Measurements from ENCODE around the gene CCNB1.
"Not testable (repeated sequence)": the region's sequence is repeated elsewhere in the genome, so short reads cannot be mapped to it uniquely, and the experiment has no call there.

Gene CCNB1

DNA sequence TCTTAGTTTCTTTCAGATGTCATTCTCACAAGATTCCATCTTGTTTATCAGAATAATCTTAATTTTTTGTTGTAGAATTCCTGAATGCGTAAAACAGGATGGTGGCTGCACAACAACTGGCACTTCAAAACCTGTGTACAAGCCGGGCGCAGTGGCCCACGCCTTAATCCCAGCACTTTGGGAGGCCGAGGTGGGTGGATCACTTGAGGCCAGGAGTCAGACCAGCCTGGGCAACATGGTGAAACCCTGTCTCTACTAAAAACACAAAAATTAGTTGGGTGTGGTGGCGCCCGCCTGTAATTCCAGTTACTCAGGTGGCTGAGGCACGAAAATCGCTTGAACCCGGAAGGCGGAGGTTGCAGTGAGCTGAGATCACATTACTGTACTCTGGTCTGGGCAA lies 10.5 kb upstream of the CCNB1 start:
- TF ChIP-seq, protein P1, sequence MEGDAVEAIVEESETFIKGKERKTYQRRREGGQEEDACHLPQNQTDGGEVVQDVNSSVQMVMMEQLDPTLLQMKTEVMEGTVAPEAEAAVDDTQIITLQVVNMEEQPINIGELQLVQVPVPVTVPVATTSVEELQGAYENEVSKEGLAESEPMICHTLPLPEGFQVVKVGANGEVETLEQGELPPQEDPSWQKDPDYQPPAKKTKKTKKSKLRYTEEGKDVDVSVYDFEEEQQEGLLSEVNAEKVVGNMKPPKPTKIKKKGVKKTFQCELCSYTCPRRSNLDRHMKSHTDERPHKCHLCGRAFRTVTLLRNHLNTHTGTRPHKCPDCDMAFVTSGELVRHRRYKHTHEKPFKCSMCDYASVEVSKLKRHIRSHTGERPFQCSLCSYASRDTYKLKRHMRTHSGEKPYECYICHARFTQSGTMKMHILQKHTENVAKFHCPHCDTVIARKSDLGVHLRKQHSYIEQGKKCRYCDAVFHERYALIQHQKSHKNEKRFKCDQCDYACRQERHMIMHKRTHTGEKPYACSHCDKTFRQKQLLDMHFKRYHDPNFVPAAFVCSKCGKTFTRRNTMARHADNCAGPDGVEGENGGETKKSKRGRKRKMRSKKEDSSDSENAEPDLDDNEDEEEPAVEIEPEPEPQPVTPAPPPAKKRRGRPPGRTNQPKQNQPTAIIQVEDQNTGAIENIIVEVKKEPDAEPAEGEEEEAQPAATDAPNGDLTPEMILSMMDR (conservative IDR thresholded peaks at IDR 0.05; ENCODE audit: low read depth) = no peak
- H3K27ac ChIP-seq = no peak overlapping the region
- DNase-seq (ENCODE audit: low spot score) = no peak
- ChIA-PET CTCF (interaction anchor here (0.6 kb wide), 1 partner anchor 10 kb away, joined by 4 read pairs; no protein-coding TSS in a partner anchor), POLR2A (ENCODE audit: low non-redundant PET) (no interaction called here)

DNA sequence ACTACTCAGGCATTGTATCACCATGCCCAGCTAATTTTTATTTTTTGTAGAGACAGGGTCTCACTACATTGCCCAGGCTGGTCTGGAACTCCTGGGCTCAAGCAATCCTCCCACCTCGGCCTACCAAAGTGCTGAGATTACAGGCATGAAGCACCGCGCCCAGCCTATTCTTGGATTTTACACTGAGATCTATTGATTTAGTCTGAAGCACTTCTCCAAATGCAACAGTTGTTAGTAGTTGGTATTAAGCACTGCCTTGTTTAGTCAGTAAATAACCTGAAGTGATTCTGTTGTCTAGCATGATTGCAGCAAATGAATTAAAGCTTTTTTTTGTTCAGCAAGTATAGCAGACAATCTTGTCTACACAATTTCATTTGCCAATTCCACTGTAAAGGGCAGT lies 8.9 kb upstream of the CCNB1 start:
- POLR2A ChIA-PET (ENCODE audit: low non-redundant PET) = no interaction called here
- no peak for DNase-seq (ENCODE audit: low spot score)
- H3K27ac ChIP-seq = no peak overlapping the region
- CTCF ChIA-PET = no interaction called here
- TF ChIP-seq, protein P1 (conservative IDR thresholded peaks at IDR 0.05; ENCODE audit: low read depth) = no peak

GRCh38 chr5:69160651-69161050 lies 6.3 kb upstream of the CCNB1 start:
- ChIA-PET CTCF (interaction anchor here (0.6 to 1.1 kb wide), 2 partner anchors 67 to 105 kb away, joined by 3 read pairs; partner anchors contain the start of gene SLC30A5), POLR2A (ENCODE audit: low non-redundant PET) (no interaction called here)
- no peak overlapping the region for H3K27ac ChIP-seq
- no peak for DNase-seq (ENCODE audit: low spot score)
- TF ChIP-seq, protein P1 (conservative IDR thresholded peaks at IDR 0.05; ENCODE audit: low read depth) = no peak

- ChIA-PET POLR2A (ENCODE audit: low non-redundant PET) (no interaction called here), CTCF (interaction anchor here (0.6 kb wide), 1 partner anchor 60 kb away, joined by 3 read pairs; no protein-coding TSS in a partner anchor)
- H3K27ac ChIP-seq = peak overlapping the region; percentile 83
- DNase-seq (ENCODE audit: low spot score) = peak; percentile 53
- TF ChIP-seq, protein P1 (conservative IDR thresholded peaks at IDR 0.05; ENCODE audit: low read depth) = no peak
Measured at GRCh38 chr5:69167493-69167855, 524 bp downstream of the CCNB1 start.

DNA sequence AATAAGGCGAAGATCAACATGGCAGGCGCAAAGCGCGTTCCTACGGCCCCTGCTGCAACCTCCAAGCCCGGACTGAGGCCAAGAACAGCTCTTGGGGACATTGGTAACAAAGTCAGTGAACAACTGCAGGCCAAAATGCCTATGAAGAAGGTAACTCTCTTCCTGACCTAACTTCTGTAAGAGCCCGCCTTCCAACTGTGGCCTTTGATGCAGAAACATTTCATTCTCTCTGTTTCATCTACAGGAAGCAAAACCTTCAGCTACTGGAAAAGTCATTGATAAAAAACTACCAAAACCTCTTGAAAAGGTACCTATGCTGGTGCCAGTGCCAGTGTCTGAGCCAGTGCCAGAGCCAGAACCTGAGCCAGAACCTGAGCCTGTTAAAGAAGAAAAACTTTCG lies 979 bp downstream of the CCNB1 start:
- ChIA-PET CTCF (interaction anchor here (0.6 to 1.5 kb wide), 2 partner anchors 60 to 74 kb away, joined by 3 to 5 read pairs; partner anchors contain the start of gene SLC30A5), POLR2A (ENCODE audit: low non-redundant PET) (no interaction called here)
- TF ChIP-seq, protein P1 (conservative IDR thresholded peaks at IDR 0.05; ENCODE audit: low read depth) = no peak
- peak overlapping the region; percentile 83 for H3K27ac ChIP-seq
- DNase-seq (ENCODE audit: low spot score) = no peak

DNA sequence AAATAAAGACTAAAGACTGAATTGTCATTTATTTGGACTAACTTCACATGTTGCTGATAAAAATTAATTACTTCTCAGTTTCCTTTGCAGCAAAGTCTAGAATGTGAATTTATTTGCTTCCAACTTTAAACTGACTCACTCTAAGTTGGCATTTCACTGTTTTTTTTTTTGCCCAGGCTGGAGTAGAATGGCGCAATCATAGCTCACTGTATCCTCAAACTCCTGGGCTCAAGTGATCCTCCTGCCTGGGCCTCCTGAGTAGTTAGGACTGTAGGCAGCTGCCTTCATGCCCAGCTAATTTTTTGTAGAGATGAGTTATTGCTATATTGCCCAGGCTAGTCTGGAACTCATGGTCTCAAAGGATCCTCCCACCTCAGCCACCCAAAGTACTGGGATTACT lies 3.5 kb downstream of the CCNB1 start:
- no peak overlapping the region for H3K27ac ChIP-seq
- no peak for DNase-seq (ENCODE audit: low spot score)
- CTCF ChIA-PET = no interaction called here
- TF ChIP-seq, protein P1 (conservative IDR thresholded peaks at IDR 0.05; ENCODE audit: low read depth) = no peak
- POLR2A ChIA-PET (ENCODE audit: low non-redundant PET) = no interaction called here

- TF ChIP-seq, protein P1 (conservative IDR thresholded peaks at IDR 0.05; ENCODE audit: low read depth) = no peak
- POLR2A ChIA-PET (ENCODE audit: low non-redundant PET) = no interaction called here
- CTCF ChIA-PET = no interaction called here
- H3K27ac ChIP-seq = no peak overlapping the region
- no peak for DNase-seq (ENCODE audit: low spot score)
Measured at GRCh38 chr5:69170969-69171368, 4.0 kb downstream of the CCNB1 start.

GRCh38 chr5:69181659-69182293 lies 14.8 kb downstream of the CCNB1 start:
- H3K27ac ChIP-seq; POLR2A ChIA-PET (ENCODE audit: low non-redundant PET); DNase-seq (ENCODE audit: low spot score); CTCF ChIA-PET: not testable (repeated sequence)

All from RWPE1 (cell line).